HG02678 (cell line): ENCODE measurements around the gene VSIG4.
A peak's percentile ranks its signal among the peaks of the same experiment; 100 is the strongest.

Source experiments
- ATAC-seq: cut with Tn5 transposase; IDR thresholded peaks from one replicate; pipeline ENCODE4 v1.9.1; 2021; ENCODE audit warnings: mild to moderate bottlenecking, moderate library complexity; ENCODE audit not compliant: unreplicated experiment

The VSIG4 gene

GRCh38 chrX:66009231-66009845 is 30.5 kb downstream of the VSIG4 start:
- no peak for ATAC-seq

- ATAC-seq, result no peak
Measured at GRCh38 chrX:66008328-66008970, 31.4 kb downstream of the VSIG4 start.

- no peak for ATAC-seq
Measured at GRCh38 chrX:66007851-66008250, 32.0 kb downstream of the VSIG4 start.

GRCh38 chrX:66005830-66006449 is 33.9 kb downstream of the VSIG4 start:
- no peak for ATAC-seq

GRCh38 chrX:66004928-66005829 is 34.7 kb downstream of the VSIG4 start:
- no peak for ATAC-seq

- peak; percentile 53 for ATAC-seq
Measured at GRCh38 chrX:66002824-66003680, 36.8 kb downstream of the VSIG4 start.

GRCh38 chrX:66001596-66001995 is 38.3 kb downstream of the VSIG4 start:
- ATAC-seq, result no peak

- ATAC-seq, result no peak
Measured at GRCh38 chrX:66000628-66001272, 39.1 kb downstream of the VSIG4 start.

GRCh38 chrX:66000178-66000577 is 39.7 kb downstream of the VSIG4 start:
- no peak for ATAC-seq

- ATAC-seq, result no peak
Measured at GRCh38 chrX:65999563-66000148, 40.2 kb downstream of the VSIG4 start.

GRCh38 chrX:65999029-65999562 is 40.8 kb downstream of the VSIG4 start:
- no peak for ATAC-seq

- no peak for ATAC-seq
Measured at GRCh38 chrX:65997978-65998717, 41.7 kb downstream of the VSIG4 start.

GRCh38 chrX:65994519-65995506 is 45.1 kb downstream of the VSIG4 start:
- no peak for ATAC-seq

- ATAC-seq, result no peak
Measured at GRCh38 chrX:65993915-65994460, 45.9 kb downstream of the VSIG4 start.

GRCh38 chrX:65993332-65993731 is 46.5 kb downstream of the VSIG4 start:
- ATAC-seq, result no peak

GRCh38 chrX:65990702-65991101 is 49.2 kb downstream of the VSIG4 start:
- ATAC-seq, result no peak

GRCh38 chrX:65987811-65988210 is 52.1 kb downstream of the VSIG4 start:
- no peak for ATAC-seq
